Activated T-helper 2 cell treated with anti-CD3 and anti-CD28 coated beads, Interferon-gamma antibody, Interleukin-2, Interleukin-4, amounts not matched to agents 10 μg/mL and 5 μg/mL and 100 μg/mL, durations not matched to agents 14 hours and 24 hours and 36 hours (primary cell): ENCODE results near the gene PARVA. TPM values are rescaled to one million over a fixed set of nuclear protein-coding genes. Genes with fewer than 3 reads are reported as not detected.

Experiments
- DNase-seq: peaks from one replicate; pipeline ENCODE4 v3.0.0; 2021; ENCODE audit warnings: low spot score
- H3K27ac Mint-ChIP-seq: one replicate; pipeline ENCODE4 v1.8.0; 2021; ENCODE audit warnings: mixed read lengths
- H3K27me3 Mint-ChIP-seq: one replicate; pipeline ENCODE4 v1.8.0; 2021; ENCODE audit warnings: low read depth, mixed read lengths
- H3K36me3 Mint-ChIP-seq: one replicate; pipeline ENCODE4 v1.8.0; 2021; ENCODE audit warnings: low read depth, mixed read lengths
- H3K4me1 Mint-ChIP-seq: one replicate; pipeline ENCODE4 v1.8.0; 2021; ENCODE audit warnings: low read depth, mixed read lengths
- H3K4me3 Mint-ChIP-seq: one replicate; pipeline ENCODE4 v1.8.0; 2021; ENCODE audit warnings: low read depth, mild to moderate bottlenecking, moderate library complexity, mixed read lengths
- H3K9me3 Mint-ChIP-seq: one replicate; pipeline ENCODE4 v1.8.0; 2021; ENCODE audit warnings: mixed read lengths
- intact Hi-C: fragments of 100-400 bp; cut with micrococcal nuclease; formaldehyde crosslinking; loops from one replicate; pipeline ENCODE4 v1.15.1; 2023
- total RNA-seq: library from RNA; stranded (reverse); gene quantifications from 2 replicates; pipeline ENCODE4 v1.2.3, GENCODE V29; 2022

PARVA gene
- total RNA-seq, 1 donor from 2014 or later: not detected

- intact Hi-C loops: no loop called here
- no peak overlapping the region for H3K27ac Mint-ChIP-seq
- no peak for DNase-seq
- H3K36me3 Mint-ChIP-seq: no peaks in the 10 kb centered on the region
- H3K4me1 Mint-ChIP-seq: no peaks in the 10 kb centered on the region
- no peak overlapping the region for H3K4me3 Mint-ChIP-seq
- H3K27me3 Mint-ChIP-seq: peaks cover 2% of the 10 kb centered on the region
- no peaks in the 10 kb centered on the region for H3K9me3 Mint-ChIP-seq
Observed at GRCh38 chr11:12433571-12434324, 56.4 kb downstream of the PARVA start.

GRCh38 chr11:12434325-12434654, 56.9 kb downstream of the PARVA start:
- no peak for DNase-seq
- Mint-ChIP-seq H3K4me1 (no peaks in the 10 kb centered on the region), H3K9me3 (no peaks in the 10 kb centered on the region), H3K27me3 (peaks cover 2% of the 10 kb centered on the region), H3K27ac (no peak overlapping the region), H3K36me3 (no peaks in the 10 kb centered on the region), H3K4me3 (no peak overlapping the region)
- intact Hi-C loops: no loop called here

- Mint-ChIP-seq H3K27ac (no peak overlapping the region), H3K4me1 (no peaks in the 10 kb centered on the region)
Observed at GRCh38 chr11:12435264-12435663, 57.9 kb downstream of the PARVA start.

DNA sequence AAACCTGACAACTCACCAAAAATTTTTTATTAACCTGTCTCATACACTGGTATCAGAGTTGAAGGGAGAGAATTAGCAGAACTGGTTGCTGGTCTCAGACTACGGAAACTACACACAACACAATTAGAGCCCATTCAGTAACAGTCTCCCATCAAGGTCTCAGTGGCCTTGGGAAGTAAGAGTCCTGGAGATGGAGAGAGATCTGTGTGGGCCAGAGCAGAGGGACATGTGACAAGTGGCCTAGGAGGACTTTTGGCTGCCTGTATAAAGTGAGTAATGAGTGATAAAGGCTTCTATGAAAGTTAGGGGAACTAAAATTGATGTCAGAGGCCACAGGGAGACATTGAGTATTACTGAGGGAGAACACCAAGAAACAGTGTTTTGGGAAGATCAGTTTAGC, 58.9 kb downstream of the PARVA start:
- Mint-ChIP-seq H3K9me3 (no peaks in the 10 kb centered on the region), H3K27me3 (peaks cover 2% of the 10 kb centered on the region), H3K36me3 (no peaks in the 10 kb centered on the region), H3K4me1 (no peaks in the 10 kb centered on the region), H3K27ac (no peak overlapping the region), H3K4me3 (no peak overlapping the region)
- no peak for DNase-seq
- intact Hi-C loops: no loop called here

More at GRCh38 chr11:12435264-12435663, 57.9 kb downstream of the PARVA start:
- no peaks in the 10 kb centered on the region for H3K36me3 Mint-ChIP-seq
- peaks cover 2% of the 10 kb centered on the region for H3K27me3 Mint-ChIP-seq
- no peak overlapping the region for H3K4me3 Mint-ChIP-seq
- DNase-seq: no peak
- no peaks in the 10 kb centered on the region for H3K9me3 Mint-ChIP-seq
- intact Hi-C loops: no loop called here

- no peak overlapping the region for H3K4me3 Mint-ChIP-seq
- intact Hi-C loops: no loop called here
- H3K27ac Mint-ChIP-seq: no peak overlapping the region
- H3K36me3 Mint-ChIP-seq: no peaks in the 10 kb centered on the region
- H3K4me1 Mint-ChIP-seq: no peaks in the 10 kb centered on the region
- H3K27me3 Mint-ChIP-seq: peaks cover 2% of the 10 kb centered on the region
- no peak for DNase-seq
- H3K9me3 Mint-ChIP-seq: no peaks in the 10 kb centered on the region
Observed at GRCh38 chr11:12438291-12438690, 60.9 kb downstream of the PARVA start.

DNA sequence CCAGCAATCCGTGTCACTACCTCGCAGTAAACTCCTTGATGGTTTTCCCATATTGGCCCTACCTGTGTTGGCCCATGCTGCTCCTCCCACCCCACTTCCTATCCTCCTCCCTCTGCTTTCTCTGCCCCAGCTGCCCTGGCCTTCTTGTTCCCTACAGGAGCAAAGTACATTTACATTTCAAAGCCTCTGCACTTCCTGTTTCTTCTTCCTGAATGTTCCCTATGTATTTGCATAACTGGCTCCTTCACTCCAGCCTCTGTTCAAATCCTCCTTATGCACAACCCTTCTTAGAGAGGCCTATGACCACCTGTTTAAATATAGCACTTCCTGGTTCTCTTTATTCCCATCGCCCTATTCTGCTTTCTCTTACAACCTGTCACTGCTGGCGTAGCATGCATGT, 62.2 kb downstream of the PARVA start:
- no peaks in the 10 kb centered on the region for H3K36me3 Mint-ChIP-seq
- no peak for DNase-seq
- H3K4me1 Mint-ChIP-seq: no peaks in the 10 kb centered on the region
- no peaks in the 10 kb centered on the region for H3K9me3 Mint-ChIP-seq
- no peak overlapping the region for H3K4me3 Mint-ChIP-seq
- peaks cover 2% of the 10 kb centered on the region for H3K27me3 Mint-ChIP-seq
- intact Hi-C loops: no loop called here
- no peak overlapping the region for H3K27ac Mint-ChIP-seq

DNA sequence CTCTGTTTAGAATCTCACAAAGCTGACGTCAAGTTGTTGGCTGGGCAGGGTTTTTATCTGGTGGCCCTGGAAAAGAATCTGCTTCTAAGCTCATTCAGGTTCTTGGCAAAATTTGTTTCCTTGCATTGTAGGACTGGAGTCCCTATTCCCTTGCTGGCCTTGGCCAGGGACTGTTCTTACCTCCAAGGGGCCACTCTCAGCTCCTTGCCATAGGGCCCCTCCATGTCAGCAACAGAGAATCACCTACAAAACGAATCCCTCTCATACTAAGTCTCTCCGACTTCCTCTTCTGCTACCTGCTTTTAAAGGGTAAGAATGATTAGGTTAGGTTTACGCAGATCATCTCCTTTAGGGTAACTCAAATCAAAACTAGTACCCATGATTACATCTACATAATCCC, 63.2 kb downstream of the PARVA start:
- Mint-ChIP-seq H3K36me3 (no peaks in the 10 kb centered on the region), H3K4me1 (no peaks in the 10 kb centered on the region), H3K27ac (no peak overlapping the region), H3K27me3 (peaks cover 2% of the 10 kb centered on the region), H3K9me3 (no peaks in the 10 kb centered on the region), H3K4me3 (no peak overlapping the region)
- intact Hi-C loops: no loop called here
- no peak for DNase-seq

DNA sequence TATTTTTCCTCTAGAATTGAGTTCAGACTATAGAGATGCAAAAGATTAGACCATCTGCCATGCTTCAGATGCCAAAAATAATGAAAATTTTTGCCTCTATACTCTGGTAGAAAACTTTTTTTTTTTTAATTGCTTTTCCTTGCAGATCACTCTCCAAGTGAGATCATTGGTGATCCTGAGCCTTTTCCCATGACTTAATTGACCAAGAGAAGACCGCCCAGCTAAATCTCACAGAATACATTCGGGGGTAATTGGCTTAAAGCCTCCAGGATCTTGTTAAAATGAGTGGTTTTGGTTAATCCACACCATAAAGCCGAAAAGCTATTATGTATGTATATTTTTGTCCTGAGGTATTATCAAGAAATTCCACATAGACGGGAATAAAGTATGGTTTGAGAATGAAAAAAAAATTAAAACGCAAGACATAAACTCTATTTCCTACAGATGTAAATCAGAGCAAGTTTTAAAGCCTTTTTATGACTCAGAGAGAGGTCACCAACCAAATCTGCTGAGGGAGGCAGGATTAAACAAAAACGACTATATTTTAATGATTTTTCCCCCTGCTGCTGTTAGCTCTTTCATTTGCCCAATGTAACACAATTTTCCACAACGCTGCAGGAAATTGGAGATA, 64.0 kb downstream of the PARVA start:
- intact Hi-C loops: no loop called here
- no peak for DNase-seq
- H3K36me3 Mint-ChIP-seq: no peaks in the 10 kb centered on the region
- H3K27ac Mint-ChIP-seq: no peak overlapping the region
- H3K4me3 Mint-ChIP-seq: no peak overlapping the region
- H3K4me1 Mint-ChIP-seq: no peaks in the 10 kb centered on the region
- no peaks in the 10 kb centered on the region for H3K9me3 Mint-ChIP-seq
- H3K27me3 Mint-ChIP-seq: peaks cover 2% of the 10 kb centered on the region

- H3K9me3 Mint-ChIP-seq: no peaks in the 10 kb centered on the region
- no peak for DNase-seq
- H3K4me3 Mint-ChIP-seq: no peak overlapping the region
- H3K36me3 Mint-ChIP-seq: no peaks in the 10 kb centered on the region
- intact Hi-C loops: no loop called here
- H3K27me3 Mint-ChIP-seq: no peaks in the 10 kb centered on the region
- H3K27ac Mint-ChIP-seq: no peak overlapping the region
- H3K4me1 Mint-ChIP-seq: no peaks in the 10 kb centered on the region
Observed at GRCh38 chr11:12444601-12445000, 67.2 kb downstream of the PARVA start.

- no peak for DNase-seq
- Mint-ChIP-seq H3K9me3 (no peaks in the 10 kb centered on the region), H3K27me3 (no peaks in the 10 kb centered on the region), H3K27ac (no peak overlapping the region), H3K4me1 (no peaks in the 10 kb centered on the region), H3K36me3 (no peaks in the 10 kb centered on the region), H3K4me3 (no peak overlapping the region)
- intact Hi-C loops: no loop called here
Observed at GRCh38 chr11:12445001-12445400, 67.6 kb downstream of the PARVA start.

DNA sequence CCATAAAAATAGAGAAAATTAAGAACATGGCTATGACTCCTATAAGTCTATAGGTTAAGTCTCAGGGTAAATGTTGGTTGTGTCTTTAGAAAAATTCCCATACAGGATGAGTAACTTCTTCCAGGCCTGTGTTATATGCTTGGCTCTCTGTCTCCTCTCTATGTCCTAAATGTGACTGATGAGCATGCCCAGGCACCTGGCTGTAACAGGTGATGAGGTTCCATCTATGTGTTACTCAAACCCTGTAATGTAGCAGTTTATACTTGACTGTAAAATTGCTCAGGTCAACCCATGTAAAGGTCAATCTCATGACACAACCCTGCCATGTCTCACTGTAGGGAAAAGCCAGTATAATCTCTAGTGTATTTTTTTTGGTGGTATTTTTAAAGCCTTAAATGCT, 69.5 kb downstream of the PARVA start:
- H3K27ac Mint-ChIP-seq: no peak overlapping the region
- no peaks in the 10 kb centered on the region for H3K36me3 Mint-ChIP-seq
- no peaks in the 10 kb centered on the region for H3K27me3 Mint-ChIP-seq
- H3K9me3 Mint-ChIP-seq: no peaks in the 10 kb centered on the region
- intact Hi-C loops: no loop called here
- no peak overlapping the region for H3K4me3 Mint-ChIP-seq
- DNase-seq: no peak
- H3K4me1 Mint-ChIP-seq: no peaks in the 10 kb centered on the region

DNA sequence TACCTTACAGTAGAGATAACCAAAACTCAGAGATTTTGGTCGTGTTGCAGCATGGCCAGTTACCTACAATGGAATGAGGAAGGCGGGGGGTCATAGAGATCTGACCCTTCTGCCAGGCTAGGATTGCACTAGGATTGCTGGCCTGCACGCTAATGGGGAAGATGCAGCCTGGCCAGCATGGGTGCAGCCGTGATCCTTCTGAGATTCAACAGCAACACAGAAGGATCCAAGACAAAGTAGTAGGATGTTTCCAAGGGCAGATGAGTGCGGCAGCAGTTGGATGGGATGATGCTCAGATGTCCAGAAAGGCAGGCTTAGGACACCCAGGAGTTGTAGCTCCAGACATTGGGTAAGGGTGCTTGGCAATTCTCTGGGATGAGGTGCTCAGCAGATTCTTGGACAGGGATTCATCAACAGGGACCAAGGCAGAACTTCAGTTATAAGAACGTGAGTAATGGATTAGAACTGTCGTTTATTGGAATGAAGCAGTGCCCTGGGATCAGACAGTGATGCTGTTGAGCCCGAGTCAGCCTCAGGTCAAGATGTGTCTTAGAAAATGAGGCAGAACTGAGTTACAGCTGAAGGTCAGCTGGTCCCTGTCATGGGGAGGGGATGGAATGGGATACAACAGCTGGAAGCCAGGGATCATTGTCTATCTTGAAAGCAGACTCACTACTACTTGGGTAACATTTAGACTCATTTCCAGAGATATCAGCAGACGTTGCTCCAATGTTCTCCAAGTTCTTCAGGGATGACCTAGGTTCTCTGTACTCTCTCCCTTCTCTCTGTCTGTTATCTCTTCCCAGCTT, 71.0 kb downstream of the PARVA start:
- no peak for DNase-seq

More for the DNA sequence above, 71.0 kb downstream of the PARVA start:
- Mint-ChIP-seq H3K27ac (no peak overlapping the region), H3K4me3 (no peak overlapping the region), H3K9me3 (no peaks in the 10 kb centered on the region), H3K27me3 (no peaks in the 10 kb centered on the region), H3K36me3 (no peaks in the 10 kb centered on the region), H3K4me1 (no peaks in the 10 kb centered on the region)
- intact Hi-C loops: no loop called here
